ENCODE data around the gene MYO18A.

Gene MYO18A

GRCh38 chr17:29043539-29044145, 136.6 kb downstream of the MYO18A start:
- no peak for DNase-seq

GRCh38 chr17:29042679-29043538, 137.3 kb downstream of the MYO18A start, which contains the start of gene PIPOX:
TSS of gene PIPOX (plus strand) at chr17:29043141. CDS start at chr17:29043226, 85 bp downstream.
- peak; percentile 83 for DNase-seq

GRCh38 chr17:29042026-29042678, 138.0 kb downstream of the MYO18A start:
- DNase-seq: no peak

DNA sequence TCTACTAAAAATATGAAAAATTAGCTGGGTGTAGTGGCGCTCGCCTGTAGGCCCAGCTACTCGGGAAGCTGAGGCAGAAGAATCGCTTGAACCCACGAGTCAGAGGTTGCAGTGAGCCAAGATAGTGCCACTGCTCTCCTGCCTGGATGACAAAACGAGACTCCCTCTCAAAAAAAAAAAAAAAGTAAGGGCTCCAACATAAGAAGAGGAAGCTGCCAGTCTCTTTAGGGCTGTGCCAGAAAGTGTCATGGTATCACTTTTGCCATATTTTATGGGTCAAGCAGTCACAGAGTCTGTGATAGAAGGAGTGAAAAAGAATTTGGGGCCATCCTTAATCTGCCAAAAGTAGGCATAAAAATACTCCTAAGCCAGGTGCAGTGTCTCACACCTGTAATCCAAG, 138.6 kb downstream of the MYO18A start:
- DNase-seq: no peak

- no peak for DNase-seq
These were observed 139.1 kb downstream of the MYO18A start for GRCh38 chr17:29041091-29041490.

- no peak for DNase-seq
These were observed 140.2 kb downstream of the MYO18A start for GRCh38 chr17:29039764-29040598.

DNA sequence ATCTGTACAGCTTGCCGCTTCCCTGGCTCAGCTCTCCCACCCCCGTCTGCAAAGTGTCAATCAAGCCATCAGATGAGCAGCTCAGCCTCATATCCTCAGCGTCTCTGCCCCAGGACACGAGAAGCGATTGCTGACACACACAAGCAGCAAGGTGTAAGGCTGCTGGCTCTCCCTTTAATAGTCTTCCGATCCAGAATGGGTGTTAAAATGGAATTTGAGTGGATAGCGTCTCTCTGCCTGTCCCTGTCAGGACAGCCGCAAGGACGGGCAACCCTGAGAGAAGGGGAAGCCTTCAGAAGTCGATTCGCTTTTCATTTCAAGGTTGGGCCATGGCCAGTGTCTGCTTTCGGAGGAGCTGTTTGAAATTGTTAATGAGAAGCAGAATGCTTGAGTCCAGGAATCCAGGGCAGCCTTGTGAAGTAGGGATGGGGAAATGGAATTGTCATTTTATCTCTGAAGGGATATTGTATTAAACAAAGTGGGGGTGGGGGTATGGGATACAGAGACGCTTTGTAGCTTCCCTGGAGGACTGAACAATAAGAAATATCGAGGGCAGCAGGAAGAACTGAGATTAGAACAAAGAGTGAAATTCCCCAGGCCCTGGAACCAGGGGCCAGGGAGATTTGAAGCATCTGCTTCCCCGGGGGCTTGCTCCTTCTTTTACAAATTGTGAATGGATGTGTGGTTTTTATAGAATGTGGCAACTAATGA, 142.0 kb downstream of the MYO18A start:
- DNase-seq: no peak

GRCh38 chr17:29037739-29038084, 142.5 kb downstream of the MYO18A start:
- DNase-seq: no peak

GRCh38 chr17:29036584-29036983, 143.6 kb downstream of the MYO18A start:
- DNase-seq: no peak

DNA sequence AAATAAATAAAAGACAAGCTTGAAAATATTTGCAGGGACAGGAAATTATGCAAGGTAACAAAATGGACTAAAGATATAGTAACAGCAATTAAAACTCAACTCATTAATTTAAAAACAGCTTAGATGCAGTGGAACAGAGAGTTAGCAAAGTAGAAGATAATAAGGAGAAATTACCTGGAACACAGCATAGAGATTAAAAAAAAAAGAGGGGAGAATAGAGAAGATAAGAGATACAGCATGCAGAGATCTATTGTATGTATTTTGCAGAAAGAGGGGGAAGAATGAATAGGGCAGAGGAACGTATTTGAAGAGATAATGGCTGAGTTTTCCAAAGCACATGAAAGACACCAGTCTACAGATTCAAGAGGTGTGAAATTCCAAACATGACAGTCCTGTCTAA, 145.7 kb downstream of the MYO18A start:
- no peak for DNase-seq

- DNase-seq: no peak
These were observed 147.4 kb downstream of the MYO18A start for GRCh38 chr17:29032857-29033197.

- no peak for DNase-seq
These were observed 148.0 kb downstream of the MYO18A start for GRCh38 chr17:29032013-29032856.

- DNase-seq: no peak
These were observed 148.7 kb downstream of the MYO18A start for GRCh38 chr17:29031488-29031887.

DNA sequence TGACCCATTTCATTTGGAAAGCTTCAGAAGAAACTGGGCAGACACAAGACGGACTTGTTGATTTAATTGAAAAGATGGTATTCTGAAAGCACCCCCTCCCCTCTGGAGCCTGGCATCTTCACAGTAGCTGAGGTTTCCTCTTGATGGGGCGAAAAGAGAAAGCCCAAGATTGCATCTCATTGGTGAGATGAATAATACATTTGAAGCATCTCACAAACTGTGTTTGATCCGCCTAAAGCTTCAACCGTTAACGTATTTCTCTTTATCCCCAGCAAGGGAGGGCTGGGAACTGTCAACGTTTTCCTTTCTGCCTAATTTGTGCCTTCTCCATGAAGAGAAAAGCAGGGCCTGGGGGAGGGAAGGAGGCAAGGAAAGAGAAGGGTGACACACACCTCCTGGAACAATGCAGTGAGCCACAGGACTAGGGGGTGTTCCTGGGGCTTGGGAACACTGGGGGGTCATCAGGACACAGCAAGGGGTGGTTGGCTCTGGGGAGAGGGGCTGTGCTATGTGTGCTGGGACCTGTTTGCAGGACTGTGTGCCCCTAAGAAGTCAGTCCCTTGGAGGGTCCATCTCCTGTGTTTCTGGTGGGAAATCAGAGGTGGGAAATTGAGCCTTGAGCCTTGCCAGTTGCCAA, 155.8 kb downstream of the MYO18A start:
- no peak for DNase-seq

DNA sequence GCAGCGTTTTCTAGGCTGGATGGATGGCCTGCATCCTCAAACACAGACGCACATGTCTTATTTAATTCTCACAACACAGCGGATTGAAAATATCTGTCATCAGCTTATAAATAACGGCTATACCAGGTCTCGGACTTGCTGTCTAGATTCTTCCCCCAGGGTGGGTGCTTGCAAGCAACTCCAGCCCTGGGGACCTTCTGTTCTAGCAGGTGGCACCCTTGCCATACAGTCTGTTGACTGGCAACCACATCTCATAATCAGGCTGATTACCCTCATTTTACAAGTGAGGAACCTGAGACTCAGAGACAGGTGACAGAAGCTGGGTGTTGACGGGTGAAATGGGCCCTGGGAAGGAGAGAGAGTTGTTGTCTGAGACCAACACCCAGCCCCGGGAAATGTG, 158.1 kb downstream of the MYO18A start:
- no peak for DNase-seq

DNA sequence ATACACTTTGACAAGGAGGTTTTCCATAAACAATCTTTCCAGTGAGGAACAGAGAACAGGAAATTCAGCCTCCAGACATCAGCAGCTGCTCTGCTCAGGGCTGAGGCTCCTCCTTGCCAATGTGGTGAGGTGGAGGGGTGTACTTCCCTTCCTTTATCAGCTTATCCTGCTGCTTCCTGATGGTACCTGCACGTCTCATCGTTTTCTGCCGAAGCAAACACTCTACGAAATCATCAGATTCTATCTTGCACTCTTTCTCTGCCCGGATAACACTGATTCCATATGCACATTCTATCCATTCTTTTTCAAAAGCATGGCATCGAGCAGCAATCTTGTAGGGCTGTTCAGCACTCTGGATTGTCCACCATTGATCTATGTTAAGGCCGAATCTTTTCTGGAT, 159.0 kb downstream of the MYO18A start:
- DNase-seq: no peak

Data from NCI-H510A (cell line).